CD4-positive, alpha-beta T cell (primary cell): ENCODE data around the gene TREX2. TPM values are rescaled to one million over a fixed set of nuclear protein-coding genes. Genes with fewer than 3 reads are reported as not detected.

Experiments used
- ATAC-seq: fragments of 200-7000 bp; cut with Tn5 transposase; one replicate; pipeline ENCODE4 v1.10.0; 2022; ENCODE audit warnings: mild to moderate bottlenecking; ENCODE audit not compliant: poor library complexity
- CTCF ChIA-PET: fragments of 350-600 bp; sonication (Branson Sonifier 250); formaldehyde crosslinking; loops from one replicate; lab custom pipeline; 2021; ENCODE audit warnings: antibody characterized with exemption, inconsistent platforms; lab: Charles Lee
- POLR2A ChIA-PET: fragments of 350-600 bp; sonication (Branson Sonifier 250); formaldehyde crosslinking; loops from one replicate; lab custom pipeline; 2021; ENCODE audit warnings: antibody characterized with exemption, inconsistent platforms; lab: Charles Lee
- DNase-seq, 14 experiments: peaks; one replicate each; pipeline ENCODE4 v3.0.0-alpha.2; 2013 to 2020; ENCODE audit warnings: mixed read lengths in 2 of 14
- H3K27ac ChIP-seq, 2 donors: one replicate each; pipeline versions ENCODE4 v1.5.1 to v1.7.0; 2013; ENCODE audit warnings: low read length in 2 of 2, low read depth in 1 of 2, mild to moderate bottlenecking in 1 of 2
- H3K27me3 ChIP-seq, 2 experiments: 1 replicate in 1 of 2; 2 replicates in 1 of 2; pipeline versions ENCODE4 v1.6.1 to v1.7.0; 2013; ENCODE audit warnings: low read length in 2 of 2, control low read depth in 1 of 2, mild to moderate bottlenecking in 1 of 2, moderate library complexity in 1 of 2; ENCODE audit not compliant: insufficient read depth in 2 of 2, control insufficient read depth in 1 of 2
- H3K36me3 ChIP-seq: one replicate; pipeline ENCODE4 v1.6.1; 2013; ENCODE audit warnings: low read length, control low read depth; ENCODE audit not compliant: insufficient read depth
- H3K4me1 ChIP-seq: one replicate; pipeline ENCODE4 v1.6.1; 2013; ENCODE audit warnings: low read length, control low read depth; ENCODE audit not compliant: insufficient read depth
- H3K4me3 ChIP-seq: one replicate; pipeline ENCODE4 v1.5.1; 2013; ENCODE audit warnings: mild to moderate bottlenecking, low read length, moderate library complexity
- H3K9me3 ChIP-seq, 2 experiments: 1 replicate in 1 of 2; 2 replicates in 1 of 2; pipeline versions ENCODE4 v1.6.1 to v1.7.0; 2013; ENCODE audit warnings: low read length in 2 of 2, mild to moderate bottlenecking in 2 of 2, control low read depth in 1 of 2, moderate library complexity in 1 of 2; ENCODE audit not compliant: control insufficient read depth in 1 of 2, insufficient read depth in 1 of 2
- H3K27ac Mint-ChIP-seq: one replicate; pipeline ENCODE4 v1.8.0; 2020; ENCODE audit warnings: mixed read lengths
- H3K27me3 Mint-ChIP-seq: one replicate; pipeline ENCODE4 v1.8.0; 2021; ENCODE audit warnings: mixed read lengths
- H3K36me3 Mint-ChIP-seq: one replicate; pipeline ENCODE4 v1.8.0; 2021; ENCODE audit warnings: low read depth, mixed read lengths
- H3K4me1 Mint-ChIP-seq: one replicate; pipeline ENCODE4 v1.8.0; 2021; ENCODE audit warnings: low read depth, mixed read lengths
- H3K4me3 Mint-ChIP-seq: one replicate; pipeline ENCODE4 v1.8.0; 2020; ENCODE audit warnings: mild to moderate bottlenecking, mixed read lengths
- H3K9me3 Mint-ChIP-seq: one replicate; pipeline ENCODE4 v1.8.0; 2020; ENCODE audit warnings: mixed read lengths
- CTCF ChIP-seq: fragments of 200-600 bp; IDR thresholded peaks from one replicate; pipeline ENCODE4 v1.8.0; 2022; ENCODE audit warnings: antibody characterized with exemption, mild to moderate bottlenecking
- intact Hi-C, 2 experiments: fragments of 100-400 bp; cut with DNase I in 1 of 2; cut with micrococcal nuclease in 1 of 2; formaldehyde crosslinking; loops; one replicate each; pipeline versions ENCODE4 v1.15.1 to v1.9.0; 2023 to 2025; cut with DNase I, micrococcal nuclease
- total RNA-seq, 174 experiments: library from RNA in 2 of 174; stranded (reverse) in 2 of 174; gene quantifications; one replicate each; pipeline ENCODE4 v1.2.3 and lab custom pipeline; 2021 to 2026

TREX2 gene
- total RNA-seq, 2 experiments from 2014 or later = 1.1 to 1.4 TPM

- ATAC-seq (no peak), DNase-seq (no peak)
- TF ChIP-seq CTCF = no peak
- peaks cover 6% of the 10 kb centered on the region for H3K4me1 Mint-ChIP-seq
- H3K9me3 ChIP-seq = no peaks in the 10 kb centered on the region
- H3K4me3 ChIP-seq = no peak overlapping the region
- intact Hi-C loops = loop anchor here (1.0 to 5.0 kb wide), 5 partner anchors 36 to 529 kb away; partner anchors contain the start of genes CCNQ (in 1 of the 2) and ZNF275 (in 1 of the 2)
- H3K36me3 ChIP-seq = peaks cover 10% of the 10 kb centered on the region
- H3K27me3 Mint-ChIP-seq = no peaks in the 10 kb centered on the region
- no peak overlapping the region for H3K4me3 Mint-ChIP-seq
- H3K4me1 ChIP-seq = peaks cover 40% of the 10 kb centered on the region
- POLR2A ChIA-PET = no interaction called here
- H3K36me3 Mint-ChIP-seq = no peaks in the 10 kb centered on the region
- H3K27ac Mint-ChIP-seq = no peak overlapping the region
- CTCF ChIA-PET = interaction anchor here (1.3 to 1.4 kb wide), 5 partner anchors 11 to 530 kb away, joined by 3 to 28 read pairs (median 7); no protein-coding TSS in a partner anchor
- no peaks in the 10 kb centered on the region for H3K9me3 Mint-ChIP-seq
- no peaks in the 10 kb centered on the region for H3K27me3 ChIP-seq
- H3K27ac ChIP-seq = peak overlapping the region in 1 of 2 donors; percentile 29
Measured at GRCh38 chrX:153471663-153472280, 25.9 kb upstream of the TREX2 start.

GRCh38 chrX:153470411-153471363, 24.8 kb upstream of the TREX2 start, which contains the start of gene HAUS7:
Gene HAUS7 (minus strand): TSS chrX:153470576. CDS start chrX:153470557, 19 bp downstream.
- no peaks in the 10 kb centered on the region for H3K9me3 Mint-ChIP-seq
- CTCF ChIA-PET = interaction anchor here (0.6 to 1.4 kb wide), 9 partner anchors 10 to 531 kb away, joined by 3 to 28 read pairs (median 4); no protein-coding TSS in a partner anchor

More at GRCh38 chrX:153470411-153471363, 24.8 kb upstream of the TREX2 start, which contains the start of gene HAUS7:
- Mint-ChIP-seq H3K4me3 (peak within 1 kb of the TSS; percentile 87), H3K36me3 (no peaks in the 10 kb centered on the region), H3K4me1 (peaks cover 6% of the 10 kb centered on the region), H3K27ac (peak within 1 kb of the TSS; percentile 84), H3K27me3 (no peaks in the 10 kb centered on the region)
- ATAC-seq = peak; percentile 83
- Histone ChIP-seq H3K4me3 (peak within 1 kb of the TSS; percentile 75), H3K27me3 (no peaks in the 10 kb centered on the region), H3K9me3 (no peaks in the 10 kb centered on the region), H3K36me3 (peaks cover 10% of the 10 kb centered on the region), H3K4me1 (peaks cover 40% of the 10 kb centered on the region), H3K27ac (peak within 1 kb of the TSS; percentile 29 to 46)
- peak; percentile 81 to 95 (median 86) for DNase-seq
- peak; percentile 56 for TF ChIP-seq CTCF
- intact Hi-C loops = loop anchor here (1.0 to 5.0 kb wide), 6 partner anchors 37 to 529 kb away; partner anchors contain the start of genes CCNQ (in 1 of the 2) and ZNF275 (in 1 of the 2)
- POLR2A ChIA-PET = no interaction called here
